Hepatocyte (in vitro differentiated cells): ENCODE data around the gene SLC9A8. TPM values are rescaled to one million over a fixed set of nuclear protein-coding genes. Genes with fewer than 3 reads are reported as not detected.

Experiments
- DNase-seq: peaks from one replicate; pipeline ENCODE4 v3.0.0-alpha.2; 2016; ENCODE audit warnings: low spot score
- H2AFZ ChIP-seq: fragments of 200-600 bp; sonication (generic); 2 replicates; pipeline ENCODE4 v1.6.0; 2016; ENCODE audit warnings: antibody characterized with exemption, mild to moderate bottlenecking
- H3K27ac ChIP-seq: fragments of 200-600 bp; sonication (generic); 2 replicates; pipeline ENCODE4 v1.5.1; 2016; ENCODE audit warnings: mild to moderate bottlenecking
- H3K27me3 ChIP-seq: fragments of 200-600 bp; sonication (generic); 2 replicates; pipeline ENCODE4 v1.6.1; 2016
- H3K36me3 ChIP-seq: fragments of 200-600 bp; sonication (generic); replicated peaks from 2 replicates; pipeline ENCODE4 v1.5.1; 2016; ENCODE audit warnings: low read depth; ENCODE audit not compliant: insufficient read depth
- H3K4me1 ChIP-seq: fragments of 200-600 bp; sonication (generic); 2 replicates; pipeline ENCODE4 v1.5.1; 2016; ENCODE audit warnings: mild to moderate bottlenecking, moderate library complexity; ENCODE audit not compliant: insufficient read depth
- H3K4me2 ChIP-seq: fragments of 200-600 bp; sonication (generic); 2 replicates; pipeline ENCODE4 v1.6.0; 2016
- H3K4me3 ChIP-seq: fragments of 200-600 bp; sonication (generic); 2 replicates; pipeline ENCODE4 v1.5.1; 2016; ENCODE audit warnings: mild to moderate bottlenecking
- H3K79me2 ChIP-seq: fragments of 200-600 bp; sonication (generic); 2 replicates; pipeline ENCODE4 v1.6.0; 2017; ENCODE audit warnings: mild to moderate bottlenecking
- H3K9me2 ChIP-seq: fragments of 200-600 bp; sonication (generic); replicated peaks from 2 replicates; pipeline ENCODE4 v1.6.0; 2017; ENCODE audit warnings: mild to moderate bottlenecking; ENCODE audit not compliant: insufficient read depth
- H3K9me3 ChIP-seq: fragments of 200-600 bp; sonication (generic); 2 replicates; pipeline ENCODE4 v1.5.1; 2016; ENCODE audit warnings: low read depth, mild to moderate bottlenecking
- H4K20me1 ChIP-seq: fragments of 200-600 bp; sonication (generic); 2 replicates; pipeline ENCODE4 v1.6.0; 2016; ENCODE audit warnings: mild to moderate bottlenecking; ENCODE audit not compliant: insufficient read depth, poor library complexity, severe bottlenecking
- EZH2 ChIP-seq: fragments of 200-600 bp; sonication (generic); IDR thresholded peaks from 2 replicates; pipeline ENCODE4 v1.6.1; 2016; ENCODE audit warnings: antibody characterized with exemption, mild to moderate bottlenecking, borderline replicate concordance
- EZH2phosphoT487 ChIP-seq: fragments of 200-600 bp; sonication (generic); IDR thresholded peaks from one replicate; pipeline ENCODE4 v1.6.1; 2018; ENCODE audit warnings: antibody characterized with exemption, mild to moderate bottlenecking, low read depth, moderate library complexity; ENCODE audit not compliant: unreplicated experiment, severe bottlenecking
- WGBS: methylation state at CpG from one replicate; pipeline ENCODE4 v1.1.6; 2016; ENCODE audit warnings: low lambda C conversion rate; ENCODE audit errors: missing lambda C conversion rate; 5-methylcytosine and 5-hydroxymethylcytosine counted together
- polyA plus RNA-seq: library from polyadenylated mRNA; unstranded; fragments of >200 nt; fragmentation: Nextera tagmentation; extraction: Ambion mirVana; gene quantifications from 2 replicates; pipeline ENCODE4 v1.2.1, GENCODE V29; 2016
- total RNA-seq: library from RNA; depleted of rRNA; stranded (reverse); fragments of >200 nt; gene quantifications from 2 replicates; pipeline ENCODE4 v1.2.3, GENCODE V29; 2014
- TF ChIP-seq, protein P1 (sequence below): fragments of 200-600 bp; sonication (generic); IDR thresholded peaks from 2 replicates; pipeline ENCODE4 v1.5.1; 2016; ENCODE audit warnings: antibody characterized with exemption, mild to moderate bottlenecking; ENCODE audit not compliant: poor library complexity

SLC9A8 gene
- total and polyA plus RNA-seq, 2 experiments from 2014 or later, result 4.9 to 6.7 TPM

DNA sequence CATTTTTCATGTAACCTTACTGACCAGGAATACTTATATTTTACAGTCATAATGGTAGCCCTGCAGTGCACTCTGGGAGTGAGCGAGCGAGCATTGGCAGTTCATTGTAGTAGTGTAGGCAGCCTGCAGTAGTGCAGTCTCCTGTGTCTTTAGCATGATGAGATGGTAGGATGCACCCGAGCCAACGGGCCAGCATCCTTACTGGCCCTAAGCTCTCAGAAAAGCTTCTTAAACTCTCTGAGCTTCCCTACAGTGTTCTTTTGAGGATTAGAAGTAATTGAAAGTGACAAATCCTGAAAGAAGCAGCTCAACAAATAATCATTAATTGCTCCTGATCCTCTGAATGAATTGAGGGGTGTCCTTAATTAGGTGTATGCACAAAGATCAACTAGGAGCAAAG, 20.9 kb downstream of the SLC9A8 start:
- H3K9me3 ChIP-seq, result no peaks in the 10 kb centered on the region
- H3K27ac ChIP-seq, result no peak overlapping the region
- no peaks in the 10 kb centered on the region for H3K9me2 ChIP-seq
- H3K27me3 ChIP-seq, result no peaks in the 10 kb centered on the region
- no peak for DNase-seq
- no peaks in the 10 kb centered on the region for H3K79me2 ChIP-seq
- no peak for TF ChIP-seq EZH2
- no peak for TF ChIP-seq EZH2phosphoT487
- TF ChIP-seq, protein P1, sequence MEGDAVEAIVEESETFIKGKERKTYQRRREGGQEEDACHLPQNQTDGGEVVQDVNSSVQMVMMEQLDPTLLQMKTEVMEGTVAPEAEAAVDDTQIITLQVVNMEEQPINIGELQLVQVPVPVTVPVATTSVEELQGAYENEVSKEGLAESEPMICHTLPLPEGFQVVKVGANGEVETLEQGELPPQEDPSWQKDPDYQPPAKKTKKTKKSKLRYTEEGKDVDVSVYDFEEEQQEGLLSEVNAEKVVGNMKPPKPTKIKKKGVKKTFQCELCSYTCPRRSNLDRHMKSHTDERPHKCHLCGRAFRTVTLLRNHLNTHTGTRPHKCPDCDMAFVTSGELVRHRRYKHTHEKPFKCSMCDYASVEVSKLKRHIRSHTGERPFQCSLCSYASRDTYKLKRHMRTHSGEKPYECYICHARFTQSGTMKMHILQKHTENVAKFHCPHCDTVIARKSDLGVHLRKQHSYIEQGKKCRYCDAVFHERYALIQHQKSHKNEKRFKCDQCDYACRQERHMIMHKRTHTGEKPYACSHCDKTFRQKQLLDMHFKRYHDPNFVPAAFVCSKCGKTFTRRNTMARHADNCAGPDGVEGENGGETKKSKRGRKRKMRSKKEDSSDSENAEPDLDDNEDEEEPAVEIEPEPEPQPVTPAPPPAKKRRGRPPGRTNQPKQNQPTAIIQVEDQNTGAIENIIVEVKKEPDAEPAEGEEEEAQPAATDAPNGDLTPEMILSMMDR, result no peak
- H2AFZ ChIP-seq, result no peak overlapping the region
- peaks cover 6% of the 10 kb centered on the region for H3K4me1 ChIP-seq
- no peaks in the 10 kb centered on the region for H4K20me1 ChIP-seq
- H3K4me3 ChIP-seq, result no peak overlapping the region
- no peaks in the 10 kb centered on the region for H3K36me3 ChIP-seq
- no peak overlapping the region for H3K4me2 ChIP-seq
- WGBS, result 88% methylated on average over 4 of the region's 4 CpGs

GRCh38 chr20:49835031-49835430, 22.4 kb downstream of the SLC9A8 start:
- H3K4me3 ChIP-seq, result no peak overlapping the region
- H3K27ac ChIP-seq, result no peak overlapping the region
- H2AFZ ChIP-seq, result no peak overlapping the region

DNA sequence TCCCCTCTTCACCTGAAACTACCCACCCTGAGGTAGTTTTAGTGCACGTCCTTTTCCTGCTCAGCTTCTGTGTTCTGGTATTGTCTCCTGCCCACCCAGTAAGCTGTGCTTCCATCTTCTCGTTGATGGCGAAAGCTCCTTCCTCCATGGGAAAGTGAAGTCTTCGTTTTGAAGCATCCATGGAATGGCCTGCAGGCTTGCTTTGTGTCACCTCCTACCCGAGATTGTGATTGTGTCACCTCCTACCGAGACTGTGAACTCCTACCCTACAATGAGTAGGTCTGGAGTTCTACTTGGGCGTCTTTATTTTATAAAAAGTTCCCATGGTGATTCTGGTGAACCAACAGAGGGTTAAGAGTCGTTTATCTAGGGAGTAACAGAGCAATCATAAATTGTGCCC, 25.9 kb downstream of the SLC9A8 start:
- H3K4me2 ChIP-seq, result no peak overlapping the region
- no peaks in the 10 kb centered on the region for H3K27me3 ChIP-seq
- no peaks in the 10 kb centered on the region for H3K79me2 ChIP-seq
- no peak overlapping the region for H3K4me3 ChIP-seq
- 72% methylated on average over 8 of the region's 8 CpGs for WGBS
- H3K36me3 ChIP-seq, result no peaks in the 10 kb centered on the region
- H3K9me3 ChIP-seq, result no peaks in the 10 kb centered on the region
- no peak overlapping the region for H3K27ac ChIP-seq
- no peaks in the 10 kb centered on the region for H3K9me2 ChIP-seq
- H2AFZ ChIP-seq, result no peak overlapping the region
- no peaks in the 10 kb centered on the region for H4K20me1 ChIP-seq
- no peak for DNase-seq
- peaks cover under 1% of the 10 kb centered on the region for H3K4me1 ChIP-seq
- no peak for TF ChIP-seq EZH2
- TF ChIP-seq, protein P1, result no peak
- no peak for TF ChIP-seq EZH2phosphoT487

More at GRCh38 chr20:49835031-49835430, 22.4 kb downstream of the SLC9A8 start:
- Histone ChIP-seq H3K4me2 (no peak overlapping the region), H3K36me3 (no peaks in the 10 kb centered on the region), H3K79me2 (no peaks in the 10 kb centered on the region), H4K20me1 (no peaks in the 10 kb centered on the region), H3K27me3 (no peaks in the 10 kb centered on the region), H3K9me3 (no peaks in the 10 kb centered on the region), H3K4me1 (peaks cover 6% of the 10 kb centered on the region), H3K9me2 (no peaks in the 10 kb centered on the region)
- DNase-seq, result no peak
- no peak for TF ChIP-seq EZH2phosphoT487
- WGBS, result 78% methylated on average over 4 of the region's 4 CpGs

DNA sequence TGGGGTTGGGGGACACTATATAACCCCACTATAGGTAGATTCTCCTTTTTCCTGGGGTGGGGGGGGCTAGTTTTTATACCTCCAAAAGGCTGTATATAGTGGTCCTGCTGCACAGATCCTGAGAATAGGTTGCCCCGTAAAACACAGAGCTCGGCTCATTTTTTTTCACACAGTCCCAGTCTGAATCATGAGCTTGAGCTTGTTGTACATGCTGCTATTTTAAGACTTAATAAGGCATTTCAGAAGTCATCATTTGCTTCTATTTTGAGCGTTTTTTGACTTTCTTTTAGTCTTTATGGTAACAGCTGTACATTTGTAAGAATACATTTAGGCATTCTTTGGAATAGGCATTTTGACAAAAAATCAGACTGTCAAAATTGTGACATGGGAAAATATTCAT, 30.5 kb downstream of the SLC9A8 start:
- no peak overlapping the region for H3K27ac ChIP-seq
- H3K27me3 ChIP-seq, result no peaks in the 10 kb centered on the region
- H3K4me3 ChIP-seq, result no peak overlapping the region
- H3K4me2 ChIP-seq, result no peak overlapping the region
- H3K9me3 ChIP-seq, result no peaks in the 10 kb centered on the region
- TF ChIP-seq EZH2 (no peak), EZH2phosphoT487 (no peak)
- WGBS, result 51% methylated on average over 3 of the region's 3 CpGs
- H3K9me2 ChIP-seq, result no peaks in the 10 kb centered on the region
- no peaks in the 10 kb centered on the region for H3K79me2 ChIP-seq
- H4K20me1 ChIP-seq, result no peaks in the 10 kb centered on the region
- no peak for DNase-seq
- H3K4me1 ChIP-seq, result peaks cover 8% of the 10 kb centered on the region
- no peaks in the 10 kb centered on the region for H3K36me3 ChIP-seq
- no peak overlapping the region for H2AFZ ChIP-seq
